Spleen (tissue), 11 donors: ENCODE results near the gene NUP88. TPM values are rescaled to one million over a fixed set of nuclear protein-coding genes. Genes with fewer than 3 reads are reported as not detected.

Experiments
- DNase-seq: peaks from one replicate; pipeline ENCODE4 v3.0.0-alpha.2; 2020
- H3K27ac ChIP-seq, 8 donors: fragments of 200-600 bp; sonication (generic) in 7 of 8; 1 replicate in 4 of 8; 2 replicates in 4 of 8; pipeline versions ENCODE4 v1.5.0 to v1.8.0; 2016 to 2021; ENCODE audit warnings: inconsistent platforms in 4 of 8, mild to moderate bottlenecking in 4 of 8, moderate library complexity in 1 of 8
- H3K27me3 ChIP-seq, 7 donors: fragments of 200-600 bp; sonication (generic) in 6 of 7; replicated peaks in 1 of 7; 1 replicate in 4 of 7; 2 replicates in 3 of 7; pipeline versions ENCODE4 v1.5.0 to v1.8.0; 2016 to 2021; ENCODE audit warnings: inconsistent platforms in 3 of 7, mild to moderate bottlenecking in 1 of 7
- H3K36me3 ChIP-seq, 6 donors: fragments of 200-600 bp; sonication (generic) in 5 of 6; 1 replicate in 4 of 6; 2 replicates in 2 of 6; pipeline versions ENCODE4 v1.5.0 to v1.8.0; 2016 to 2021; ENCODE audit warnings: inconsistent platforms in 2 of 6
- H3K4me1 ChIP-seq, 6 donors: fragments of 200-600 bp; sonication (generic) in 5 of 6; 1 replicate in 3 of 6; 2 replicates in 3 of 6; pipeline versions ENCODE4 v1.5.0 to v1.8.0; 2016 to 2021; ENCODE audit warnings: inconsistent platforms in 3 of 6
- H3K4me3 ChIP-seq, 8 donors: fragments of 200-600 bp; sonication (generic) in 7 of 8; 1 replicate in 4 of 8; 2 replicates in 4 of 8; pipeline versions ENCODE4 v1.5.0 to v1.8.0; 2016 to 2021; ENCODE audit warnings: inconsistent platforms in 4 of 8, mild to moderate bottlenecking in 4 of 8, moderate library complexity in 2 of 8
- H3K9me3 ChIP-seq, 8 donors: fragments of 200-600 bp; sonication (generic) in 7 of 8; 1 replicate in 4 of 8; 2 replicates in 4 of 8; pipeline versions ENCODE4 v1.5.0 to v1.8.0; 2016 to 2021; ENCODE audit warnings: inconsistent platforms in 4 of 8
- CTCF ChIP-seq, 11 experiments: fragments of 200-600 bp in 7 of 11; fragments of 450-650 bp in 4 of 11; sonication (generic) in 4 of 11; IDR thresholded peaks in 8 of 11; conservative IDR thresholded peaks in 3 of 11; 1 replicate in 7 of 11; 2 replicates in 4 of 11; pipeline versions ENCODE4 v1.4.0 to v1.8.0; 2016 to 2021; ENCODE audit warnings: antibody characterized with exemption in 11 of 11, inconsistent platforms in 4 of 11, mild to moderate bottlenecking in 1 of 11
- POLR2A ChIP-seq, 3 donors: fragments of 450-650 bp; IDR thresholded peaks; one replicate each; pipeline ENCODE4 v1.5.1; 2017; ENCODE audit warnings: antibody characterized with exemption in 3 of 3, mild to moderate bottlenecking in 1 of 3
- POLR2AphosphoS5 ChIP-seq, 3 donors: sonication (generic); formaldehyde crosslinking; IDR thresholded peaks; one replicate each; pipeline ENCODE4 v1.5.1; 2017; ENCODE audit warnings: antibody characterized with exemption in 3 of 3
- WGBS, 5 donors: extraction: QIAGEN DNeasy Blood & Tissue Kit in 3 of 5; methylation state at CpG; one replicate each; pipeline versions ENCODE4 v1.1.5 to v1.1.7; 2013 to 2018; 5-methylcytosine and 5-hydroxymethylcytosine counted together
- intact Hi-C: fragments of 100-400 bp; cut with DNase I; formaldehyde crosslinking; loops from one replicate; pipeline ENCODE4 v1.15.0; 2023; ENCODE audit warnings: low total_unique reads
- polyA plus RNA-seq, 3 donors: library from polyadenylated mRNA; stranded (reverse); fragments of 200-250 nt; gene quantifications; one replicate each; pipeline ENCODE4 v1.2.1, GENCODE V29; 2013
- total RNA-seq, 7 donors: library from RNA; depleted of rRNA in 3 of 7; stranded (reverse); fragments of >200 nt in 3 of 7; fragmentation: NEBNext Ultra II Directional in 4 of 7; extraction: Animal tissue kit (Norgen Biotek cat#: 25700) in 4 of 7; gene quantifications; one replicate each; pipeline versions ENCODE4 v1.1.0 to v1.2.1, GENCODE V29; 2016 to 2021
- donor health status: healthy with polysubstance abuse.
- donor health status: DM: no; HTN: no; CAD: no; lungs with moderate emphysema.
- donor health status: DM: no; HTN: no; CAD: no.
- donor health status: Bipolar disorder and iron deficiency.
- donor health status: healthy.
- donor health status: DM: no; HTN: no; CAD: no.
- donor health status: DM: yes; HTN: yes; CAD: no.

Gene NUP88
- total and polyA plus RNA-seq, 10 donors = 67.8 to 131 (median 94.0) TPM

DNA sequence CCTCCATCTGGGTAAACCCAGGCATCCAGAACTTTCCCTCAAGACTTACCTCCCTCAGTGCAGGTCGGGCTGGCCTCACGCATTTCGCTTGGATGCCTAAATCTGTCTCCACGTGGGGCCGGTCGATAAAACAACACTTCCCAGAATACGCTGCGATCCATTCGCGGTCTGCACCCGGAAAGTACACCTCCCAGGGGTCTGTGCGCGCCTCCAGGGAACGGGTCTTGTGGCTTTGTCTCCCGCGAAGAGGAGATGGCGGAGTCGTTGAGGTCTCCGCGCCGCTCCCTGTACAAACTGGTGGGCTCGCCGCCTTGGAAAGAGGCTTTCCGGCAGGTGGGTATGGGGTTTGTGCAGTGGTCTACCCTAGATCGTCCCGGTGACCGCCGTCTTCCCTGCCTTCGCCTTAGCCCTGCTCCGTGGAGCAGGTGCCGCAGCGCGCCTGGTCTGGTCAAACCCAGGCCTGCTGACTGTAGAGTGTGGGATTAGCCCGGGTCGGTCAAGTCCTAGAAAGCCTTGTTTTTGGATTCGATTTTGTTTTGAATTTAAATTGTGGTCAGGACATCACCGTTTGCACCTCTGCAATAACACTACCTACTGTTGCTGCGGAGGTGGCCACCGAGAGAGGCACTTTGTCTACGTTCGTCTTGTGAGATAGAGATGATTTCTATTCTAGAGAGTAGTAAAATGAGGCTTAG lies 644 bp upstream of the NUP88 start, which contains the start of gene RPAIN:
Gene RPAIN (plus strand): TSS at position 224 of the 695 bp plus-strand sequence. CDS start 29 bp downstream, at position 253.
- peaks cover 32 to 90% (median 45%) of the 10 kb centered on the region in 6 donors for H3K4me1 ChIP-seq
- peak within 1 kb of the TSS; percentile 79 to 99 (median 94) for H3K4me3 ChIP-seq
- no peaks in the 10 kb centered on the region for H3K9me3 ChIP-seq
- 0 to 1% (median 0%) methylated on average over 27 to 41 of the region's 41 CpGs for WGBS, 5 donors
- H3K36me3 ChIP-seq = peaks cover 0 to 68% (median 45%) of the 10 kb centered on the region in 6 donors
- TF ChIP-seq POLR2AphosphoS5 (IDR thresholded peaks at IDR 0.05) (peak in 1 of 3 donors; percentile 91), CTCF (IDR thresholded peaks at IDR 0.05 in 8 of 11, conservative IDR thresholded peaks at IDR 0.05 in 3 of 11) (no peak), POLR2A (IDR thresholded peaks at IDR 0.05) (peak in 1 of 3 donors; percentile 30)
- no peaks in the 10 kb centered on the region for H3K27me3 ChIP-seq
- intact Hi-C loops = no loop called here
- peak; percentile 96 for DNase-seq
- H3K27ac ChIP-seq = peak within 1 kb of the TSS; percentile 88 to 98 (median 95)

DNA sequence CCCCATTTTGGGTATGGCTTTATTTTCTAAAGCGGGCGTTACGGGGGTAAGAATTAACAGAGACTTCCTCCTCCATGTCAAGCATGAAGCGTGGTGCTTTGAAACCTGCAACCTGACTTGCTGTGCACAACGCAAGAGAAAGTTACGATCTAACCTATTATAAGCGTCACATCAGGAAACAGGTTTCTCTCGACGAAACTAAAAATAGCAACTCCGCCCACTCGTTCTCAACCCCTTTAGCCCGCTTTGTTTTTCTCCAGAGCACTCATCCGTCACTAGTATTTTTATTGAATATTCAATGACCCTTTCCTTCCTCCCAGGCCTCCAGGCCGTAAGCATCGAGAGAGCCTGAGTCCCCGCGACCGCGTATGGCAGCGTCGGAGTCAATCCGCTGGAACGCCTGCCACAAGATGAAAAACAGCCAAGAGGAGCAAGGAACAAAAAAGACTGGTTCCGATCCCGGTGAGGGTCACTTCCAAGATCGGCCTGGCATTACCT lies 555 bp downstream of the NUP88 start:
- no peak for DNase-seq
- H3K27me3 ChIP-seq = no peaks in the 10 kb centered on the region
- H3K36me3 ChIP-seq = peaks cover 0 to 68% (median 47%) of the 10 kb centered on the region in 6 donors
- intact Hi-C loops = no loop called here
- no peaks in the 10 kb centered on the region for H3K9me3 ChIP-seq
- peak overlapping the region; percentile 88 to 98 (median 95) for H3K27ac ChIP-seq
- 0 to 1% (median 0%) methylated on average over 26 of the region's 26 CpGs for WGBS, 5 donors
- peaks cover 32 to 90% (median 48%) of the 10 kb centered on the region in 6 donors for H3K4me1 ChIP-seq
- TF ChIP-seq POLR2A (IDR thresholded peaks at IDR 0.05) = peak in 1 of 3 donors; percentile 33
- peak in 1 of 3 donors; percentile 75 for TF ChIP-seq POLR2AphosphoS5 (IDR thresholded peaks at IDR 0.05)
- TF ChIP-seq CTCF (IDR thresholded peaks at IDR 0.05 in 8 of 11, conservative IDR thresholded peaks at IDR 0.05 in 3 of 11) = no peak
- peak overlapping the region; percentile 79 to 99 (median 94) for H3K4me3 ChIP-seq

- WGBS, 5 donors = 86 to 97% (median 90%) methylated on average over 2 of the region's 2 CpGs
- Histone ChIP-seq H3K4me3 (peak overlapping the region in 1 of 8 donors; percentile 93), H3K27ac (peak overlapping the region in 1 of 8 donors; percentile 98), H3K27me3 (no peaks in the 10 kb centered on the region), H3K36me3 (peaks cover 2 to 68% (median 50%) of the 10 kb centered on the region in 6 donors), H3K4me1 (peaks cover 32 to 90% (median 46%) of the 10 kb centered on the region in 6 donors), H3K9me3 (no peaks in the 10 kb centered on the region)
- no peak for DNase-seq
- TF ChIP-seq POLR2AphosphoS5 (IDR thresholded peaks at IDR 0.05) (no peak), CTCF (IDR thresholded peaks at IDR 0.05 in 8 of 11, conservative IDR thresholded peaks at IDR 0.05 in 3 of 11) (no peak), POLR2A (IDR thresholded peaks at IDR 0.05) (no peak)
- intact Hi-C loops = no loop called here
Measured at GRCh38 chr17:5416901-5417300, 2.6 kb downstream of the NUP88 start.

- no peak for TF ChIP-seq CTCF (IDR thresholded peaks at IDR 0.05 in 8 of 11, conservative IDR thresholded peaks at IDR 0.05 in 3 of 11)
- TF ChIP-seq POLR2AphosphoS5 (IDR thresholded peaks at IDR 0.05) = no peak
- Histone ChIP-seq H3K9me3 (no peaks in the 10 kb centered on the region), H3K36me3 (peaks cover 2 to 93% (median 77%) of the 10 kb centered on the region in 6 donors), H3K27ac (no peak overlapping the region), H3K4me3 (no peak overlapping the region), H3K4me1 (peaks cover 23 to 91% (median 32%) of the 10 kb centered on the region in 6 donors), H3K27me3 (no peaks in the 10 kb centered on the region)
- 61 to 91% (median 77%) methylated on average over 4 of the region's 4 CpGs for WGBS, 5 donors
- intact Hi-C loops = no loop called here
- no peak for DNase-seq
Measured at GRCh38 chr17:5413682-5414081, 5.8 kb downstream of the NUP88 start.
